ENCODE results near the gene SRMS. TPM values are rescaled to one million over a fixed set of nuclear protein-coding genes. Genes with fewer than 3 reads are reported as not detected.

The SRMS gene
- total RNA-seq, 4 donors from 2014 or later = not detected

DNA sequence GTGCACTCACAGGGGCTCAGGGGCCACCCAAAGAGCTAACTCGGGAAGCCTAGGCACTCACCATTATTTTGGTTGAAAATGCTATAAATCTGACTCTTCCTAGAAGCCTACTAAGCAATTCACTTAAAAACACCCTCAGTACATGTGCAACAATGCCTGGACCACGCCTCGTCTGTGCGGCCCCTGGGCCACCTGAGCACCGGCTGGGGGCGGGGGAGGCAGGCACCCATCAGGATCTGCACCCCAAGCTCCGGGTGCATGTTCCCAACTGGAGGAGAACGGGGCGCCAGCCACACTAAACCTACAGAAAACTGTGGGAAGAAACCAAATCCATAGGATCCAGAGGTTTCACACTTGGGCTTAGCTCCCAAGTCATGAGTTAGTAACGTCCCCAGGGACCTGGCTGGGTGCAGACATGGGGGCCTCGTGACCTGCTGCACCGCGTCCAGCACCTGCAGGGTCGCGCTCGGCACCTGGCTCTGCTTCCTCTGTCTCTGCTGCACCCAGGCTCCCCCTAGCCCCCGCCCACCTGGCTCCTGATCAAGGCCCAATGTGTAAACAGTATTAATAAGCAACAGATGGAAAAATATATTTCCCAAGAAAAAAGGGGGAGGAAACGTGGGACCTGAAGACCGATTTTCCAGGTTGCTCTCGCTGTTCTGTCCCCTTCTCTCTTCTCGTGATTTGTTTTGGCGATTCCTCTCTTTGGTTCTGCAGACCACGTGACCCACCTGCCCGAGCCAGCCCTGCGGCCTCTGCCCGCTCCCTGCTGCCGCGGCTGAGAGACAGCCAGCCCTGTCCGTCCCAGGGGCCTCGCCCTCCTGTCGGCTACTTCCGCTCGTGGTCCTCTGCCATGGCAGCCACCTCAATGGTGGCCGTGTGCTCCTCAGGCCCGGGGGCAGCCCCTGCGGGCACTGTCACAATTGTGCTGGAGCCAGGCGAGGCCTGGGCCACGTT is 42.0 kb upstream of the SRMS start:
- no peaks in the 10 kb centered on the region for H3K27me3 ChIP-seq
- H3K4me3 ChIP-seq = no peak overlapping the region
- no peaks in the 10 kb centered on the region for H3K4me1 ChIP-seq
- H3K9me3 ChIP-seq = no peaks in the 10 kb centered on the region
- no peak overlapping the region for H3K27ac ChIP-seq
- TF ChIP-seq, protein P1, sequence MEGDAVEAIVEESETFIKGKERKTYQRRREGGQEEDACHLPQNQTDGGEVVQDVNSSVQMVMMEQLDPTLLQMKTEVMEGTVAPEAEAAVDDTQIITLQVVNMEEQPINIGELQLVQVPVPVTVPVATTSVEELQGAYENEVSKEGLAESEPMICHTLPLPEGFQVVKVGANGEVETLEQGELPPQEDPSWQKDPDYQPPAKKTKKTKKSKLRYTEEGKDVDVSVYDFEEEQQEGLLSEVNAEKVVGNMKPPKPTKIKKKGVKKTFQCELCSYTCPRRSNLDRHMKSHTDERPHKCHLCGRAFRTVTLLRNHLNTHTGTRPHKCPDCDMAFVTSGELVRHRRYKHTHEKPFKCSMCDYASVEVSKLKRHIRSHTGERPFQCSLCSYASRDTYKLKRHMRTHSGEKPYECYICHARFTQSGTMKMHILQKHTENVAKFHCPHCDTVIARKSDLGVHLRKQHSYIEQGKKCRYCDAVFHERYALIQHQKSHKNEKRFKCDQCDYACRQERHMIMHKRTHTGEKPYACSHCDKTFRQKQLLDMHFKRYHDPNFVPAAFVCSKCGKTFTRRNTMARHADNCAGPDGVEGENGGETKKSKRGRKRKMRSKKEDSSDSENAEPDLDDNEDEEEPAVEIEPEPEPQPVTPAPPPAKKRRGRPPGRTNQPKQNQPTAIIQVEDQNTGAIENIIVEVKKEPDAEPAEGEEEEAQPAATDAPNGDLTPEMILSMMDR (IDR thresholded peaks at IDR 0.05) = no peak
- no peak for TF ChIP-seq POLR2A (IDR thresholded peaks at IDR 0.05)
- DNase-seq = no peak
- H3K36me3 ChIP-seq = no peaks in the 10 kb centered on the region
- intact Hi-C loops (cut with DNase I; ENCODE audit: low total_unique reads) = no loop called here

DNA sequence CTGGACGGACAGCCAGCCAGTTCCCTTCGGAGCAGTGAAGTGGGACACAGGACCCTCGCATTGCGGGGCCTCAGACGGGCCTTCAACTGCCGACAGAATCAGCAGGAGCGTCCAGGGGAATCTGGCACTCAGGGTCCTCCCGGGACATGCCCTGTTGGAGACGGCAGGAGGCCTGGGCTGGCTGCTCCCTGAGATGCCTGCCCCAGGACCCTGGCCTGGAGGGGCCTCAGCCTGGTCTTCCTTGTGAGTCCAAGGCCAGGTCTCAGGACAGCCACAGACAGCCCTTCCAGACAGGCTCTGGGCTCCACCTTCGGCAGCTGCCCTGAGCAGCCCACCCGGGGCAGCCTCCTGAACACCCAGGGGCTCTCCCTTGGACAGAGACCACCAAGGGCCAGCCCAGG is 41.1 kb upstream of the SRMS start:
- intact Hi-C loops (cut with DNase I; ENCODE audit: low total_unique reads) = no loop called here
- no peaks in the 10 kb centered on the region for H3K4me1 ChIP-seq
- no peak overlapping the region for H3K4me3 ChIP-seq
- no peaks in the 10 kb centered on the region for H3K9me3 ChIP-seq
- TF ChIP-seq, protein P1 (IDR thresholded peaks at IDR 0.05) = no peak
- TF ChIP-seq POLR2A (IDR thresholded peaks at IDR 0.05) = no peak
- DNase-seq = no peak
- H3K36me3 ChIP-seq = no peaks in the 10 kb centered on the region
- no peaks in the 10 kb centered on the region for H3K27me3 ChIP-seq
- no peak overlapping the region for H3K27ac ChIP-seq

DNA sequence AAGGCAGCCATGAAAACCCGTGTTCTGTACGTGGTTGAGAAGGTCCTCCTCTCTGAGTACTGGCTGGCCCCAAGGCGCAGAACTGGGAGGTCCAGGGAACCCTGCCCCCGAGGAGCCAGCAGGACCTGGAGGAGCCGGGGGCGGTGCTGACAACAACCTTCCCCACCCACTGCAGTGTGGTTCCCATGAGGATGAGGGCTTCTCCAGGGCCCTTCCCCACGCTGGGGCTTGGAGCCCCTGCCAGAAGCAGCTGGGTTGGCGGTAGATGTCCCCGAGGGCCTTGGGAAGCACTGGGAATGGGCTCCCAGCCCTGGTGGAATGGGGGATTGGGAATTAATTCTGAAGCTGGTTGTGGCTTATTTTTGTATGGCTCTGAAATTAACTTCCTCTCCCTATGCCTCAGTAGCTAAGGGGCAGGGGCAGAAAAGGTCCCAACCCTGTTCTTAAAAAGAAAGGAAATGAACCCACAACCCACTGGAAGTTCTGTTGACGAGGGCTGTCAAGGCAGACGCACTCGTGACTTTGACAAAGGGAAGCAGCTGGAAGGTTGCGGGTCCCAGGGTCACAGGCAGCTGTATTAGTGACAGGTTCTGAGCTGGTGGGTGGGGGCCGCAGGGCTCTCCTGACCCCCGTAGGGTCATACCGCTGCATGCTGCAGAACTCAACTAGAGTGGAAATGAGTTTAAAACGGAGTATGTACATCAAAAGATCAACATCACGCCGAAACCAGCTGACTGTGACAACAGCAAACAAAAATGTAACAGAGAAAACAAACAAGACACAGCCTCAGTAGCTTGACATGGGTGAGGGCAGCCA is 40.4 kb upstream of the SRMS start:
- Histone ChIP-seq H3K27ac (no peak overlapping the region), H3K4me1 (no peaks in the 10 kb centered on the region), H3K36me3 (no peaks in the 10 kb centered on the region), H3K9me3 (no peaks in the 10 kb centered on the region), H3K4me3 (no peak overlapping the region), H3K27me3 (no peaks in the 10 kb centered on the region)
- no peak for TF ChIP-seq POLR2A (IDR thresholded peaks at IDR 0.05)
- TF ChIP-seq, protein P1 (IDR thresholded peaks at IDR 0.05) = no peak
- DNase-seq = no peak
- intact Hi-C loops (cut with DNase I; ENCODE audit: low total_unique reads) = no loop called here

DNA sequence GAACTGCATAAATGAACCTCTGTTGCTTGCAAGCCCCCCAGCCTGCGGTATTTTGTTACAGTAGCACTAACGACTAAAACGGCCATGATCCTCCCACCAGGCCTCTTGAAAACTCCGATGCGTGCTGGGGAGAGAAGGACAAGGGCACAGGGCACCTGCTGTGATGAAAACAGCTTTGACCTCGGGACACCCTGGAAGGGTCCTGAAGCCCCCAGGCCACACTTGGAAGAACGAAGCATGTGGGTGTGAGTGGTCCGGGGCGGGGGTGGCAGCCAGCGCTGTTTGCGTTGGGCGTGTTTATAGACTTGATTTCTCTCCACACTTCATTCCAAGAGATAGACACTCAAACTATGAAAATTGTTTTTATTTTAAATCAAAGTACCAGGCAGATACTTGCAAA is 39.7 kb upstream of the SRMS start:
- DNase-seq = no peak
- Histone ChIP-seq H3K9me3 (no peaks in the 10 kb centered on the region), H3K27me3 (no peaks in the 10 kb centered on the region), H3K4me1 (no peaks in the 10 kb centered on the region), H3K36me3 (no peaks in the 10 kb centered on the region), H3K27ac (no peak overlapping the region), H3K4me3 (no peak overlapping the region)
- intact Hi-C loops (cut with DNase I; ENCODE audit: low total_unique reads) = no loop called here
- TF ChIP-seq, protein P1 (IDR thresholded peaks at IDR 0.05) = no peak
- no peak for TF ChIP-seq POLR2A (IDR thresholded peaks at IDR 0.05)

DNA sequence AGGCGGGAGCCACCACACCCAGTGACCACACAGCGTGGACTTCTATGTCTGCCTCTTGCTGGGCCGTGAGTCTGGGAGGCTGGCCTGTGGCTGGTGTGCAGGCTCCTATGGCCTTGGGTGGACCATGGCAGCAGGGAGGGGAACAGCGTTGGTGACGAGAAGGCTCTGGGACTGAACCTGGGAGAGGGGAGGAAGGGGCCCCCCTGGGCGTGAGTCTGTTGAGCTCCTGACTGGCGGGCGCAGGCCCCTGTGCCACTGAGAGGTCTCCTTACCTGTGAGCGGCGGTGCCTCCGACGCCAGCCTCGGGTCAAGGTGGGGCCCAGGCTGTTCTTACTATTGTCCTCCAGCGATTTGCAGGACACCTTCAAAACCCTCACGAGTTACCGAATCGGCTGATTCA is 39.2 kb upstream of the SRMS start:
- no peak for TF ChIP-seq POLR2A (IDR thresholded peaks at IDR 0.05)
- TF ChIP-seq, protein P1 (IDR thresholded peaks at IDR 0.05) = no peak
- Histone ChIP-seq H3K27ac (no peak overlapping the region), H3K4me1 (no peaks in the 10 kb centered on the region), H3K27me3 (no peaks in the 10 kb centered on the region), H3K9me3 (no peaks in the 10 kb centered on the region), H3K36me3 (no peaks in the 10 kb centered on the region), H3K4me3 (no peak overlapping the region)
- DNase-seq = no peak
- intact Hi-C loops (cut with DNase I; ENCODE audit: low total_unique reads) = no loop called here
